EH (cell line): ENCODE data around the gene EGLN3.
"Not testable (repeated sequence)": the region's sequence is repeated elsewhere in the genome, so short reads cannot be mapped to it uniquely, and the experiment has no call there.

Source experiments
- DNase-seq: peaks from one replicate; pipeline ENCODE4 v3.0.0-alpha.2; 2015; ENCODE audit warnings: low read depth

EGLN3 gene

GRCh38 chr14:33950320-33951182 lies at the start of gene EGLN3:
Gene EGLN3 (minus strand): TSS chr14:33951074. CDS start chr14:33950752, 322 bp downstream.
- peak; percentile 71 for DNase-seq

GRCh38 chr14:34000396-34000795 lies 49.5 kb upstream of the EGLN3 start:
- DNase-seq, result no peak

GRCh38 chr14:33999771-34000291 lies 49.0 kb upstream of the EGLN3 start:
- DNase-seq, result no peak

GRCh38 chr14:33997611-33998010 lies 46.7 kb upstream of the EGLN3 start:
- no peak for DNase-seq

- DNase-seq, result no peak
Observed at GRCh38 chr14:33996462-33996861, 45.6 kb upstream of the EGLN3 start.

- no peak for DNase-seq
Observed at GRCh38 chr14:33993246-33993645, 42.4 kb upstream of the EGLN3 start.

- DNase-seq, result no peak
Observed at GRCh38 chr14:33992274-33993007, 41.6 kb upstream of the EGLN3 start.

GRCh38 chr14:33990790-33991189 lies 39.9 kb upstream of the EGLN3 start:
- no peak for DNase-seq

GRCh38 chr14:33987565-33988080 lies 36.7 kb upstream of the EGLN3 start:
- DNase-seq, result no peak

GRCh38 chr14:33986804-33987203 lies 35.9 kb upstream of the EGLN3 start:
- DNase-seq, result peak; percentile 89

GRCh38 chr14:33985242-33985641 lies 34.4 kb upstream of the EGLN3 start:
- no peak for DNase-seq

- no peak for DNase-seq
Observed at GRCh38 chr14:33979613-33980276, 28.9 kb upstream of the EGLN3 start.

- DNase-seq, result no peak
Observed at GRCh38 chr14:33978892-33979612, 28.2 kb upstream of the EGLN3 start.

GRCh38 chr14:33972583-33973081 lies 21.8 kb upstream of the EGLN3 start:
- no peak for DNase-seq

GRCh38 chr14:33969846-33970245 lies 19.0 kb upstream of the EGLN3 start:
- not testable (repeated sequence) for DNase-seq

GRCh38 chr14:33968722-33969121 lies 17.8 kb upstream of the EGLN3 start:
- no peak for DNase-seq

- DNase-seq, result no peak
Observed at GRCh38 chr14:33967138-33967537, 16.3 kb upstream of the EGLN3 start.

- no peak for DNase-seq
Observed at GRCh38 chr14:33966276-33966675, 15.4 kb upstream of the EGLN3 start.

- DNase-seq, result no peak
Observed at GRCh38 chr14:33964599-33965317, 13.9 kb upstream of the EGLN3 start.

- DNase-seq, result no peak
Observed at GRCh38 chr14:33963892-33964291, 13.0 kb upstream of the EGLN3 start.

- DNase-seq, result not testable (repeated sequence)
Observed at GRCh38 chr14:33962466-33962865, 11.6 kb upstream of the EGLN3 start.
